Jurkat, Clone E6-1 (cell line): Measurements from ENCODE around the gene MBNL2.

ENCODE experiments used
- DNase-seq: peaks from one replicate; pipeline ENCODE4 v3.0.0-alpha.2; 2011; ENCODE audit warnings: low read depth, low spot score
- H3K4me3 ChIP-seq: 2 replicates; pipeline ENCODE4 v1.5.1; 2011; ENCODE audit warnings: mild to moderate bottlenecking, low read length, control low read depth, moderate library complexity

MBNL2 gene

DNA sequence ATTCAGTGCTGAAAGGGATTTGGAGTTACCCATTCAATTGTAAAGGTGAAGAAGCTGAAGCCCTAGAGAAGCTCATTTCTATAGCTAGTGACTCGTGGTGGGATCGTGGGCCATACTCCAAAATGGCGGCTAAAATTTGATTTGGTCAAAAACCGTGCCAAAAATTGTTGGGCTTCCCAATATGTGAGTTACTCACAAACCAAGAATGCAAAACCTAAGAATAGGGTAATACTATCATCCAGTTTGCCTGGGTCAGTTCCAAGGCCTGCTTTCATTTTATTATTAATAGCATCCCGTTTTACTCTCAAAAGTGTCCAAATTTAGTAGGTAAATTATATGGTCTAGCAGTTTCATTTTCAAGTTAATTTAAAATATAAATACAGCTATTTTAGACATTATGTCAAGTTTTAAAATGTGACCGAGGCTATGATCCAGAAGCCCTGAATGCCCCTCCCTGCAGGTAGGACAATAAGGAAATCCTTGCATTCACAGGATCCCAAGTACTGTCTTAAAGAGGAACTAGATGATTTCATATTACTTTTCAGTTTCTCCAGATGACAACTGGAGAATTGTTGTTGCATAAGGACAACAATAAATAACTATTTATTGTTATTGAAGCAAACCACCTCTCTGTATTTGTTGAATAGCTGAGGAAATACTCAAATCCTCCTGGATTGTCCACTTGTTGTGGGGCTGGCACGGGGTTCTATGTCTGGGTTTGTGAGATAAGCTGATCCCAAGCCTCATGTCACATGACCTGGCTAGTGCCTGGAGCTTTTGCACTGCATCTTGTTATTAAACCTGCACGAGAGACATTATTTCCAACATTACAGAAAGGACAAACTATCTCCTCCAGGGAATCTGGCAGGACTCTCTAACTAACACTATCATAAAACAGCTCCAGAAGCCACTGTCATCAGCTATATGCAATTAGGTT lies 200.3 kb downstream of the MBNL2 start:
- H3K4me3 ChIP-seq: no peak overlapping the region
- no peak for DNase-seq

DNA sequence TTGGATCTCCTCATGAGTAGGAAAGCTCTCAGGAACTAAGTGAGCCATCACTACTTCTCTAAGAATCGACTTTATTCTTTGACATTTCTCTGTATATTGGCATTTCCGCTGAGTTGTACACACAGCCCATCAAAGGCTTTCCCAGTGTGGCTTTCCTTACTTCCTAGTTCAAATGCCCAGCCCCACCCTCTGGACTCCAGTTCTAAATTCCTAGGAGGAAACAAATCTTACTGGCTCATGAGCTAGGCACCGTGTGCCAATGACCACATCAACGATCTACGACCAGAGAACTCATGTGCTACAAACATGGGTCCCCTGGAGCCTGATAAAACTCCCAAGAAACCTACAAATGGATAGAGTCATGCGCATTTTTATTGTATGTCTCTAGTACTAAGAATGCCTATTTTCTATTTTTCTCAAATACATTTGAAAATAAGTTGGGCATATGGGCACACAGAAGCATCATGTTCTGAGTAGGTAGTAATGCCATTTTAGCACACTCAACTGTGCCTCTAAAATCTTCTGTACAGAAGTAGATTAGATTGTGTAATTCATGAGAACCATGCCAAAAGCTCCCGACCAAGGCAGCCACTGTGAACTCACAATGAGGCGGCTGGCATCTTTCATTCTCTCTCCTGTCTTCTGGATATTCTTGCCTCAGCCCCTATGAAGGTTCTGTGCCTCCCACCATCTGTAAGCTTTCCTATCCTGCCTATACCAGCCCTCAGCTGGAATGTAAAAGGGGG lies 201.3 kb downstream of the MBNL2 start:
- H3K4me3 ChIP-seq: no peak overlapping the region
- DNase-seq: no peak

DNA sequence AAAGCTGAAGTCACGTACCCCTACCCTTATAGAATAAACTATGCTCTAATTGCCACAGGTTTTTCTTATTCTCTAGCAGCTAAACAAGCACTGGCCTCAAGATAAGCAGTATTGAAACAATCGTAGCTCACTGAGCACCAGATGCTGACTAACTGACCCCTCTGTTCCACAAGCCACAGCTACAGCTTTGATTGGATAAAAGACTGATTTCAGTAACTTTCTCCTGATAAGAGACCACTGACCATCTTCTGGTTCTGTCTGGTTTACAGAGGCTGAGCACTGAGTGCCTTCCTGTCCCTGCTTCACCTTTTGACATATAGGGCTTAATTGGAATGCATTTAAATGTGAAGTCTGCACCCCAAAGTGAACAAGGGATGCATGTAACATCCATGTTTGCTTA lies 203.5 kb downstream of the MBNL2 start:
- no peak for DNase-seq
- no peak overlapping the region for H3K4me3 ChIP-seq

GRCh38 chr13:97426695-97427094 lies 204.6 kb downstream of the MBNL2 start:
- no peak overlapping the region for H3K4me3 ChIP-seq
- DNase-seq: no peak

GRCh38 chr13:97429681-97430081 lies 207.5 kb downstream of the MBNL2 start:
- no peak for DNase-seq
- no peak overlapping the region for H3K4me3 ChIP-seq

GRCh38 chr13:97430296-97430695 lies 208.2 kb downstream of the MBNL2 start:
- DNase-seq: no peak
- H3K4me3 ChIP-seq: no peak overlapping the region

DNA sequence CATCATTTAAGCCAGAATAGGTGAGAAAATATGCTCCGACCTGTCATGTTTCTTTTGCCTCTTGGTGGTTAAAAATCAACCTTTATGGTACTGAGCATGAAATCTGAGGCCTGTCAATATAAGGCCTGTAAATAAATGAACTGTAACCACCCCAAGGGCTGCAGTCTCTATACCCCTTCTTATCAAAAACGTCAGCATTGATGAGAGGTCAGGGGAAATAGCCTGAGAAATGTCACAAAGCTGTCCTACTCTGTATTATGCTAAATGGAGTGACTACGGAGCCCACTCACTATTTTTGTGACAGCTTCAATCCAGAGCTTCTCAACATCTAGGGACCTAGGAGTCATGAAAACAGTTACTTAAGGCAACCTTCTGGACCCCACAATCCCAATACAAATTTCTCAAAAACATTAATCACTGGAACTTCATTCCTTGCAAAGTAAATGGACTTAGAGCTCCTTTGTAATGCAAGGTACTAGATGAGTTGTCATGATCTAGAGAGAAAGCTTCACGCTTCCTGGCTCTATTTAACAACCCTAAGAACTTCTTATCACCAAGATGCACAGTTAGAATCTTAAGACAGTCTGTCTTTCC lies 209.1 kb downstream of the MBNL2 start:
- no peak overlapping the region for H3K4me3 ChIP-seq
- DNase-seq: no peak

- no peak for DNase-seq
- peak overlapping the region; percentile 68 for H3K4me3 ChIP-seq
Observed at GRCh38 chr13:97432232-97432916, 210.2 kb downstream of the MBNL2 start.

- peak; percentile 100 for DNase-seq
- H3K4me3 ChIP-seq: peak overlapping the region; percentile 68
Observed at GRCh38 chr13:97432917-97433726, 211.0 kb downstream of the MBNL2 start.

GRCh38 chr13:97433727-97434396 lies 211.7 kb downstream of the MBNL2 start, which contains the start of gene RAP2A:
Gene RAP2A (plus strand): TSS chr13:97434169. CDS start chr13:97434471, 302 bp downstream.
- DNase-seq: peak; percentile 83

GRCh38 chr13:97434397-97435201 lies 212.5 kb downstream of the MBNL2 start:
- peak overlapping the region; percentile 74 for H3K4me3 ChIP-seq
- no peak for DNase-seq

More at GRCh38 chr13:97433727-97434396, 211.7 kb downstream of the MBNL2 start, which contains the start of gene RAP2A:
- peak within 1 kb of the TSS; percentile 74 for H3K4me3 ChIP-seq

- DNase-seq: no peak
- peak overlapping the region; percentile 74 for H3K4me3 ChIP-seq
Observed at GRCh38 chr13:97435323-97435722, 213.2 kb downstream of the MBNL2 start.

GRCh38 chr13:97435794-97436193 lies 213.7 kb downstream of the MBNL2 start:
- no peak overlapping the region for H3K4me3 ChIP-seq
- no peak for DNase-seq

- DNase-seq: no peak
- no peak overlapping the region for H3K4me3 ChIP-seq
Observed at GRCh38 chr13:97436845-97437244, 214.7 kb downstream of the MBNL2 start.

DNA sequence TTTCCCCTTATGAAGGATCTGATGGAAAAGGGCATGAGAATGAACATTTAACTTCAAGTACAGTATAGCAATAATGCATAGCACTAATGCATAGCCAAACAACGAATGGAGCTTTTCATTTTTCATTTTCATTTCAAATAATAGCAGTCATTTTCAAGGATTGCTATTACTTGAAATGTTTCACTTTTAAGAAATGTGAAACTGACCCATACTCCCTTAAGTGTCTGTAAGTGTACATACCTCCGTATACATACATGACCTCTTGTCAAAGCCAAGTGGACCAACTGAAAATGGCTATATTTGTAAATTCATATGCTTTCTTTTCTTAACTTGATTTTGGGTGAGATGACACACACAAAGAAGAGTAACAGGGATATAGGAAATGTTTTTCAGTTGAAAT lies 215.6 kb downstream of the MBNL2 start:
- H3K4me3 ChIP-seq: no peak overlapping the region
- DNase-seq: no peak

- H3K4me3 ChIP-seq: no peak overlapping the region
- no peak for DNase-seq
Observed at GRCh38 chr13:97438856-97439595, 216.9 kb downstream of the MBNL2 start.
